GM19467 (cell line): Measurements from ENCODE around the gene PLCB4.

Experiments used
- ATAC-seq: cut with Tn5 transposase; IDR thresholded peaks from one replicate; pipeline ENCODE4 v1.9.1; 2021; ENCODE audit warnings: mild to moderate bottlenecking, moderate library complexity; ENCODE audit not compliant: unreplicated experiment

Gene PLCB4

DNA sequence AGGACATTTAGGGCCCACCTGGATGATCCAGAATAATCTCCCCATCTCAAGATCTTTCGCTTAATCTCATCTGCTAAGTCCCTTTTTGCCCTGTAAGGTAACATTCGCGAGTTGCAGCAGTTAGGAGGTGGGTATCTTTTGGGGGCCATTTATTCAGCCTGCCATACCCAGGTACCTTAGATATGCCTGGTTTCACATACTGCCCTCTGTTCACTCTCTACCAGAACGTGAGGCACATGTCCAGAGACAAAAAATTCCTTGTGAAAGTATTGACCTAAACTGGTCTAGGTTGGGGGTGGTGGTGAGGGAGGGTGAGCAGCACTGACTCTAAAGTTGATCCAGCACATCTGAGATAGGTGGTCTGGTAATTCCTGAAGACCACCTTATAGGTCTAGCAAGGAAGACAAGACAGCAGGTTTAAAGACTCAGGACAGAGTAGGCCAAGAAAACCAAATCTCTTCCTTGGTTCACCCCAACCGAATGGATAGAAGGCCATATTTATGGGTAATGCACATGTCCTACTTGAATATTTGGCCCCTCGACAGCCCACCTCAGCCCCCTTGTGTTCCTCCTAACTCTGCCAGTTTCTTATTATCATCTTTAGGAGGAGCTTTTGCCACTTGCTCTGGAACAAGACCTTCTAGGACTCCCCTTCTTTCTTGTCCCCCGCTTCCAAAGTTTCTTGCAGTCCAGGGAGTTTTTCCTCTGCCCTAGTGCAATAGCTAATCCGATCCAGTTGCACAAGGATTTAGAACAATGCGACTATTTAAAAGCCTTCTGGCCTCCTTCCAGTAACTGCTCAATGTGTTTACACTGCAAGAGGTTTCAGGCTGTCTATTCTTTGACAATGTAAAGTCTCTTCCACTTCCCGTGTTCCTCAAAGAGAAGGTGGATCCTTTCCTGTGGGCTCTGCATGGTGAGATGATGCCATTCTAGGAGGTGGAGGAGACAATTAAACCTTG, 232.5 kb downstream of the PLCB4 start:
- no peak for ATAC-seq

DNA sequence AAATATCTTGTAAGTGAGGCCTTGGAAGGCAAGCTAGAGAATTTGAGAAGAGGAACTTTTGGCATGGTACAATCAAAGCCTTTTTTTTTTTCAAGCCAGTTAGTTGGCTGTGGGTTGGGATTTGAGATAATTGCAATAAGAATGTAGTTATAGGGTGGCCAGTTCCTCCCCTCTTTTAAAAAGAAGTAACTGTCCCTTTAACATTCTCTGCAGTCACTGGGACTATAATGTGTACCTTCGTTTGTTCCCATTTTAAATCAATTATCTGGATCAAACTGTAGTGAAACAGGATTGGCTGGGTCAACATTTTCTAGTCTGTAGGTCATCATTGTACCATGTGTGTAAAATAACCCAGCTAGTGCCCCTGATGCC, 233.2 kb downstream of the PLCB4 start:
- ATAC-seq = no peak

DNA sequence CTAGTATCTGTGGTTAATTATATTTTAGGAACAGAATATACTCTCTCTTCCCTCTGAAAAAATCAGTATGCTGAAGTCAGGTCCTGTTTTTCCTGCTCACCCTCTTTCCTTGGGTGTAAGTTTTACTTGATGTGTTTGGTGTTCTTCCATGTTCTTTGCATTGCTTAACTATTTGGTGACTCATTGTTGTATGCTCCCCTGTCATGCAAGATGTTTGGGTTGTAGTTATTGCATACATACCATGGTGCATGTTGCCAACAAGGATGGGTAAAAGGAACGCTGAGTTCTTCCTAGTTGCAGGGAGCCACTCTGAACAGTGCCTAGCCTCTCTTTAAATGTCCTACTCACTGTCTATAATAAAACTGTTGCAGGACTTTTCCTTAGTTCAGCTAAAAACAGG, 237.6 kb downstream of the PLCB4 start:
- no peak for ATAC-seq

DNA sequence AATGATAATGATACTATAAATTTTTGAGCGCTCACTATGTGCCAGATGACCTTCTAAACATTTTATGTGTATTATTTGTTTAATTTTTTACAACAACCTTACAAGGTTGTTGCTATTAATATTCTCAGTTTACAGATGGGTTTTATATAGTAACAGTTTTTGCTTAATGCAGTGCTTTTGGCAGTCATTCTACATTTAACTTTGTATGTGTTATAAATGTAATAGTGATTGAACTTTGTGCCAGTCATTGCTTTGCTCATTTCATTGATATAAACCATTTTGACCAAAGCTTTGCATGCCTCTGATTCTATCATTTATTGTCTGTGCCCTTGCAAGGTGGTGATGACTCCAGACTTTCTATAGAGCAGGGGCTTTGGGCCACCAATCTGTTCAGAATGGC, 239.2 kb downstream of the PLCB4 start:
- no peak for ATAC-seq

DNA sequence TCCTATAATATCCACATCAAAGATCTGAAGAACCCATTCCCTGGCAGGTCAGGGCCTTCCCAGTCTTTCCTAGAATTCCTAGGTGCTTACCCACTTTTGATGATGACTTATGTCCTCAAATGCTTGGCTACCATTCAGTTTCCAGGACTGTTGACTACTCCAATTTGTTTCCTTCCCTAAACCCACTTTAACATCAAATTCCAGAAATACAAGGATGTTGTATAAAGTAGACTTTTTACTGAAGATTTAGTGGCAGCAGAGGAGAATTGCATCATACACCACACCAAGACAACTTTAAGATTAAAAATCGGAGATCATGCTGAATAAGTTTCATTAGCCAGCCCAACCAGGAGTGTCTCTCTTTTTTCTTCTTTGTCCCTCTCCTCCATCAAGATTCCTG, 242.2 kb downstream of the PLCB4 start:
- ATAC-seq = no peak

DNA sequence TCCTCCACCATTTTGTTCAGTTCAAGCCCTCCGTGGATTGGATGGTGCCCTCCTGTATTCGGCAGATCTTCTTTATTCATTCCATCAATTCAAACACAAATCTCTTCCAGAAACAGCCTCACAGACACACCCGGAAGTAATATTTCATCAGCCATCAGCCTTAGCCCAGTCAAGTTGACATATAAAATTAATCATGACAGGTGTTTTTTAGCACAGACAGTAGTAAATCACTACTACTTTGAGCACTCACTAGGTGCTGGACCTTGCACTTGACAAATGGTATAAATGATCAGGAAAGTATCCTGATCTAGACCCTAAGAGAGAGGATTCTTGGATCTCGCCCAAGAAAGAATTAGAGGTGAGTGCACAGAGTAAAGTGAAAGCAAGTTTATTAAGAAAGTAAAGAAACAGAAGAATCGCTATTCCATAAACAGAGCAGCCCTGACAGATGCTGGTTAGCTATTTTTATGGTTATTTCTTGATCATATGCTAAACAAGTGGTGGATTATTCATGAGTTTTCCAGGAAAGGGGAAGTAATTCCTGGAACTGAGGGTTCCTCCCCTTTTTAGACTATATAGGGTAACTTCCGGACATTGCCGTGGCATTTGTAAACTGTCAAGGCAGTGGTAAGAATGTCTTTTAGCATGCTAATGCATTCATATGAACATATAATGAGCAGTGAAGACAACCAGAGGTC, 250.9 kb downstream of the PLCB4 start:
- ATAC-seq = no peak

DNA sequence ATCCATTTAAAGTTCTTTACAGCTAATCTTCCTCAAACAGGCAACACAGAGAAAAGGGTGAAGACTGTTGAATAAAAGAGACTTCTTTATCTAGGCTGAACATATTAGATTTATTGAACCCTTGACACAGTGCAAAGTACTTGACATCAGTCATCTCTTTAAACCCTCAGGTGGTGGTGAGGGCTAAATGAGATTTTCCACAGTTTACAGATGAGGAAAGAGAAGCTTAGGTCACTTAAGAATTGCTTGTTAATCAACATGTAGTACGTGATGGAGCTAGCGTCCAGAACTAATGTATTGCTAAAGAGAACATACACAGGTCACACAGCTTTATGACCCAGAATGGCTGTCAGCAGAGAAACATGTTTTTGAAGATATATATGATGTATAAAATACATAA, 252.1 kb downstream of the PLCB4 start:
- ATAC-seq = no peak

DNA sequence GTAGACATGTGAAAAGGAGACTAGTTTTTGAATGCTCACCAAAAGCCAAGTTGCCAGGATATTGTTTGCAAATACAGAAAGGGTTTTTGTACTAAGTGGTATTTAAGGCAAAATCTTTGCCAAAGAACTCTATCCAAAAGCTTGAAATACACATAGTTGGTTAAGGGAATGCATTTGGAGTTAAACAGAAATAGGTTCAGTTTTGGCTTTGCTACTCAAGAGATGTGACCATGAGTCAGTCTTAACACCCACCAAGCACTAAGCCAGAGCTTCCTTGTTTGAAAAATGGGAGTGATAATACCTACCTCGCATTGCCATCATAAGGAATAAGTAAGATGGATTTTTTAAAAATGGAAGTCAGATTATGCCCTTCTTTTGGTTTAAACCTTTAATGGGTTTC, 253.8 kb downstream of the PLCB4 start:
- ATAC-seq = no peak

DNA sequence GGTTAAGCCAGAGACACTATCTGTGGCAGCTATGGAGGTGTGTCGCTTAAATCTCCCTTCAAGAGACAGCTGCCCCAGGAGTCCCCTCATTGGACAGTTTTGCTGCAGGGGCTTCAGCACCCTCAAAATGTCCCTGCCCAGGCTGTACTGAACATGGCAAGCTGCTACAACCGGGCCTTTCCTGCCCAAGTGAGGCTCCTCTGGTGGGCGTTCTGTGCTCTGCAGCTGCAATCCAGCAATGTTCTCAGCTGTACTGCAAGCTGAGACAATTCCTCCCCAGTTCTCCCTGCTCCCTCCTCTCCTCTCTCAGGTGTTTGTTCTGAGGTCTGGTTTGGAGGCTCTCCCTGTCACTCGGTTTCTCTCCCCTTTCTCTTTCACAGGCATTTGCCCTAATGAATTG, 254.7 kb downstream of the PLCB4 start:
- no peak for ATAC-seq

DNA sequence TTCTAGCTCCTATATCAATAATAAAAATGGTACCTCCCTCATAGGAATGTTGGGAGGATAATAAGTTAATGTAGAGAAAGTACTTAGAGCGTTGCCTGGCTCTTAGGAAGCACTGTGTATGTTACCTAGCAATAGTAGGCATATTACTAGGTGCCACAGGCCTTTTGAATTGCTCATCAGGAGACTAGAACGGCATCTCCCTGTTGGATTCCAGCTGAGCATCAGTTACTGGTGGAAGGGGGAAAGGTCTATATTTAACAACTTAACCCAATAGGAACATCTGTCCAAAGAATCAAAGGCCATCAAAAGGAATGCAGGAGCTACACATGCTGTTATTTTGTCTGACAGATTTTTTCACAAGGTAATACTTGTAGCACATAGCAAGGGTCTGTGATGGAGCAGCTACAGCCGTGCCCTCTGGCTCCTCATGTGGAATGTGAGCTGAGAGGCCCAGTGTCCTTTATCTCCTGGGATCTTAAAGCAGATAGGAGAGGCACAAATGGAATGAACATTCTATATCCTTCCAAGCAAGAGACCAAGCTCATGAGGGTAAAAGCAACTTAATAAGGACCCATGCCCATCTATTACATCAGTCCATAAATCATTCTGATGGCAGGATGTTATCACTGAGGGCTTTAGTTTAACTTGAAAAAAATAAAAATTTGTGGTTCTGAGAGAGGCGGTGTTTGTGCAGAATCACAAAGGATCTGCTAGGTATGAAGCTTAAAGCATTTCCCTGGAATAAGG, 260.6 kb downstream of the PLCB4 start:
- ATAC-seq = no peak

DNA sequence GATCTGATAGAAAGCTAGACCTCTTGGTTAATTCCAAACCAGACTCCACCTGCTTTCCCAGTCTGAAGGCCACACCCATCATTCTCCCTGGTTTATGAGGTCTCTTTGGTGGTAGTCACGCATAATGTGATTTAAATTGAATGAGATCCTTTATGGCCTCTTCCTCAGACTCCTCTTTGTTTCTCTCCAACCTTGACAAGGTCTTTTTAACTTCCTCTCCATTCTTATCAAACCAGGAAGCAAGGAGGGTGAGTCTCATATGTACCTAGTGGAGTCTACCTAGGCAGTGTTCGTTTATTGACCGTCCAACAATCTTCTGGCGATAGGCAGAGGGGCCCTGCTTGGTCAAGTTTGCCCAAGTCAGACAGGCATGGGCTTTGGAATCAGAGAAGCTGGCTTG, 261.3 kb downstream of the PLCB4 start:
- no peak for ATAC-seq

DNA sequence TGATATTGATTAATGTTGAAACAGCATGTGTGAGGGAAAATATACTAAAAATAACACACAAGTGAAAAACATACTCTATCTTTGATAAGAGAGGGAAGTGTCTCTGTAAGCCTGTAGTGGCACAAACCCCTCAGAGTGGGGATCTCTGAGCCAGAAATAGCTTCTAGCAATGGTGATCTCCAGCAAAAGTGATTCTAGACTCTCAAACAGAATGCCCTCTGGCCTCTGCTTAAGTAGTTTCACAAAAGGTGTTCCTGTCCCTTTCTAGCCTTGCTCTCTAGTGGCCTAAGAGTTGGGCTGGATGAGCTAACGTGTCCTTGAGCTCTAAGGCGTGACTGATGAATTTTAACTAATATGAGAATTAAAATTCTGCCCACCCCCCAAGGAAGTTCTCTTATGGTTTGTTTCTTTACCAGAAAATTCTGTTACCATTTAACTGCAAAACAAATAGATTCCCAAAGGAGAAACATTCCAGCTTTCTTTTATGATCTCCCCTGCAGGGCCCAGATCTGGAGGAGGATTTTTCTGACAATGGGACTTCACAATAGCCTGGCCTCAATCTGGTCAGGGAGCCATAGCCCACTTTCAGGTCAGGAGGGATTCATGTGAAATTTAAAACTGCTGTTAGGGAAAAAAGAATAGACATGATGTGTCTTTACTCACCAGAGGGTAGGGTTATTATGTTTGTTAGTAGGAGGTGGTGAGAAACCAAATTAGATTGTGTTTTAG, 263.0 kb downstream of the PLCB4 start:
- ATAC-seq = no peak

DNA sequence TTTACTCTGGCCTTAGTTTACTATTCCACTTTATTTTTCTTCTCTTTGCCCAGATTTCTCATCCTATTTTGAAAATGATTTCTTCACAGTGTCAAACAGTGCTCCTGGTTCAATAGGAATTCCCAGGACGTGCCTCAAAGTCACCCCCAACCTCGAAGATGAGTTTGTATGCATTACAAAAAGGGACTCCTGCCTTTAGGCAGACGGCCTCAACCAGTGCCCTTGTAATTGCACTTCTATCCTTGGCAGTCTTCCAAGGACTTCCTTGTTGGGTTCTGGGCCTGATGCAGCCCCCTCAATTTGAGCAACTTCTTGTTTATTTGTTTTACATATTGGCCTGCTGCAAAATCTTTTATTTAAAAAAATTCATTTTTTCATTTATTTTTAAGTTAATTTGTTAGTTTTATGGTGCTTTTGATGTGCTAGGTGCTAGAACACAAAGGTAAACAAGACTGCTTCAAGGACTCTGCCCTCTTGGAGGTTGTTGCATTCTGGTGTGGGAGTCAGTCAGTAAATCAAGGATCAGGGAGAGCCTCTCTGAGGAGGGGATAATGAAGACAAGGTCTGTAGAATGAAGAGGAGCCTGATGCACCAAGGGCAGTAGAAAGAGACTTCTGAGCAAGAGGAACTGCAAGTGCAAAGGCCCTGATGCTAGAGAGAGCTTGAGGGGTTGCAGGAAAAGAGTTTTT, 264.0 kb downstream of the PLCB4 start:
- ATAC-seq = no peak

DNA sequence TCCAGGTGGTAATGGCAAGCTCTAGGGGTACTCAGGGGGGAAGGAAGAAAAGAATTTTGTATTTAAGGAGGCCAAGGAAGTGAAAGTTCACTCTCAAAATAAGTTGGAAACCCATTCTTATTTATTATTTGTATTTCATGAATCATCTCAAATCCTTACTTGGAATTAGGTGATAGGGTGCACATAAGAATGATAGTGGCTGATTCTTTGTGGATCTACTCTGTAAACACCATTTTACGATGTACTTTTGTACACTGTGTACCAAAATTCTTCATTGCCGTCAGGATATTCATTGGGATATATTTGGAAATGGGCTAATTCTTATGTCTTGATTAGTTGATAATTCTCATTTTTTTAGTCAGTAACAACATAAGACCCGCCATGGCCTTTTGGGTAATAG, 266.0 kb downstream of the PLCB4 start:
- ATAC-seq = no peak

DNA sequence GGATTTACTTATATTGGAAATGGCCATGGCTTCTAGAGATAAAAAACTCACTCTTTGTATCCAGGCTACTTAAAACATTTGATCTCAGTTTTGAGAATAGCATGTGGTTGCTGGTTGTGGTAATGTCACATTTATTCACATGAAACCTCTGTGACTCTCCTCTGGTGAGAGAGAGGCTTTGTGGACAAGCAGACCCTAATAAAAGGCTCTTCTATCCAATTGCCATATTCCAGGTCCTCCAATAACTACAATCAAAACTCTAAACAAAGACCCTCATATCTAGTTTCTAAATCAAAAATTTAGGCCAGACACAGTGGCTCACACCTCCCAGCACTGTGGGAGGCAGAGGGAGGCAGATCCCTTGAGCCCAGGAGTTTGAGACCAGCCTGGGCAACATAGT, 269.2 kb downstream of the PLCB4 start:
- ATAC-seq = no peak

DNA sequence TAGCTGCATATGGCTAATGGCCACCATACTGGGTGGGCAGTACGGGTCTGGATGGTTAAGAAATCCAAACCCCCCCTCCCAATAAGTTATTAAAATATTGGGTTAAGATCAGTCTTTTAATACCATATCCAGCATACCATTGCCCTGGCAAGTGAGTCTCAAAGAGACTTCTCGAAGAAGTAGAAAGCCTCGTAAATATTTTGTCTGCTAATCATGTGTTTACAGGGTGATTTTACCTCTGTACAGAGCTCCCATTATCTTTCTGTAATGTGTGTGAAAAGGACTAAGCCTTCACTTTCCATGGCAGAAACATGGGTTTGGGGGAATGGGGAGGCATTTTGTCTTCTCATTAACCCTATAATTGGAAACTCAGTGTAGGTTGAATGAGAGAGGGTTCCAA, 270.8 kb downstream of the PLCB4 start:
- no peak for ATAC-seq

DNA sequence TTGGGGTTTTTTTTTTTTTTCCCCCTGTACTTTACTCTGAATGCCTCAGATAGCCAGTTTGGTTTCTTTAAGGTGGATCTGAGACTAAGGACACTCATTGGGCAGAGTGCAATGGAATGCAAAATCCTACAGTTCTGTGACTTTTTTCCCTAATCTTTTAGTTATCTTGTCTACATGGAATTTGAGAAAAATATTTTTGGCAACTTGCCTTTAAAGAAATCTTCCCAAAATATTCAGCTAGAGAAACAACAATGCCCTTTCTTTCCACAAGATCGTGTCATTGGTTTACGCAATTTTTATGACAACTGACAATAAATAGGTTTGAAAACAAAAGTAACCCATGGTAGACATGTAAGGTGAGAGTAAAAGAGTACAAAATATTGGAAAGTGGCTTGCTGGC, 273.8 kb downstream of the PLCB4 start:
- ATAC-seq = no peak

DNA sequence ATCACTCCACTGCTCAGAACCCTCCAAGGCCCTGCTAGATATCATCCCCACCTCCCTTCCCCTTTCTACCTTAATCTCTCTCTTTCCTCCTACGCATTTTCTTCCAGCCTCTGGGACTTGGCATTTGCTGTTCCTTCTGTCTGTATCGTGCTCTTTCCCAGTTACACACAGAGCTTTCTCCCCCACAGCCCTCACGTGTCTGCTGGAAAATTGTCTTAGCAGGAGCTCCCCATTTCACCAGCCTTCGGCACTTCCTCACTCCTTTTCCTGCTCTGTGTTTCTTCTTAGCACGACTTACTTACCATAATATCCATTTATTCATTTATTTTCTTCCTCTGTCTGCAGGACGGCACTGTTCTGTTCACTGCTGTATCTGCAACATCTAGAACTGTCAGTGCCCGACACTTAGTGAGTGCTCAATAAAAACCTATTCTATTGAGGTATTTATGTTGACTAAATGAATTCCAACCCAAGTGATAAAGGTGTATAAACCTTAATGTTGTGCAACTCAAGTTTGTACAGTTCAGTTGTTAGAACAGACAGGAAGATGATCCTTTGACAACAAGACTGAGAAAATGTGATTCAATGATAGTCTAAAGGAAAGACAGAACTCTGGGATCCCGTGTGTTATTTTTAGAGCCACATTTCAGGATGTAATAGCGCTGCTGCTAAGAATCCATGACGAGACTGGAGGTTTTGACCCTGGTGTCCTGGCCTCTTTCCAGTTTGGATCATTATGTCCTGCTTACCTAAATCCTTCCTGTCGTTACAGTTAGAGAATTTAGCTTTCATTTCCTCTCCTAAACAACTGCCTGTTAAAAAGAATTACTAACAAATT, 275.4 kb downstream of the PLCB4 start:
- no peak for ATAC-seq

DNA sequence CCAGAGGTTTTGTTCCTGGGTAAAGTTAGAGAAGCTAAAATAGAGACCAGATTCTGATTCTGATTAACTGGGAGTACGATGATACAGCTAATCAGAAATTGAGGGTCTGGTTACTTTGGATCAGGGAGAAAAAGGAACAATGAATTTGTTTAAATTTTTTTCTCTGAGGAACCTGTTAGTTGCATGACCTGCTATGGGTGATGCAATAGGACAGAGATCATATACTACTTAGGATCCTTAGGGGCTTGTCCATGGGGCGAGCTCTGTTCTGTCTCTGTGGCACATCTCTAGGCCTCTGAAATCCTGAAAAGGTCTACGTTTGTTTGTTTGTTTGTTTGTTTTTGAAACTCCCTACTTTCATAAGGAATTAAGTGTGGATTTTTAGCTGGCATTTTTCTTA, 279.4 kb downstream of the PLCB4 start:
- ATAC-seq = no peak

DNA sequence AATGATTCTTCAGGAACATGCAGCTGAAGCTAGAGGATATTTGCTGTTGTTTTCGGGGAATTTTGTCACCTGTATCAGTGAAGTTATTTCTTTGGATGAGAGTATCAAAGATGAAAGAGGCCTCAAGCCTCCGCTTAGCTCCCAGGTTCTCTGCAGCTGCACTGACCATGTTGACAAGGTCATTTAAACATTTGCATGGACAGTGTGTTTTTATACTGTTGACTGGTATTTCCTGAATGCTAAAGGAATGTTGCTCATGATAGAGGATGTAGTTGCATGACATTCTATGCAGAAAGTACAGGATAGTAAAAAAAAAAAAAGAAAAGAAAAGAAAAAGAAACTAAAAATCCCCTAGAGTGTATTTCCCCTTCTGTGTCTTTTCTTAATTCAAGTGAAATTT, 279.9 kb downstream of the PLCB4 start:
- ATAC-seq = no peak
